KOPT-K1 (cell line): ENCODE results near the gene TFEB.
"Not testable (repeated sequence)": the region's sequence is repeated elsewhere in the genome, so short reads cannot be mapped to it uniquely, and the experiment has no call there.

Experiments
- H3K27ac ChIP-seq: fragments of 200-600 bp; sonication (generic); 2 replicates; pipeline ENCODE4 v1.5.1; 2016; ENCODE audit warnings: antibody characterized with exemption, mild to moderate bottlenecking, low read depth, low read length; ENCODE audit not compliant: poor library complexity, severe bottlenecking
- H3K36me3 ChIP-seq: fragments of 200-600 bp; sonication (generic); 2 replicates; pipeline ENCODE4 v1.5.1; 2017; ENCODE audit warnings: antibody characterized with exemption, mild to moderate bottlenecking, low read length, moderate library complexity; ENCODE audit not compliant: insufficient read depth
- H3K9me3 ChIP-seq: fragments of 200-600 bp; sonication (generic); 2 replicates; pipeline ENCODE4 v1.5.1; 2017; ENCODE audit warnings: antibody characterized with exemption, low read length, mild to moderate bottlenecking; ENCODE audit not compliant: insufficient read depth, poor library complexity, severe bottlenecking

TFEB gene

GRCh38 chr6:41770381-41771057, 35.1 kb upstream of the TFEB start:
- H3K36me3 ChIP-seq: peaks cover 41% of the 10 kb centered on the region; the same call in 1 of the 2 replicates

DNA sequence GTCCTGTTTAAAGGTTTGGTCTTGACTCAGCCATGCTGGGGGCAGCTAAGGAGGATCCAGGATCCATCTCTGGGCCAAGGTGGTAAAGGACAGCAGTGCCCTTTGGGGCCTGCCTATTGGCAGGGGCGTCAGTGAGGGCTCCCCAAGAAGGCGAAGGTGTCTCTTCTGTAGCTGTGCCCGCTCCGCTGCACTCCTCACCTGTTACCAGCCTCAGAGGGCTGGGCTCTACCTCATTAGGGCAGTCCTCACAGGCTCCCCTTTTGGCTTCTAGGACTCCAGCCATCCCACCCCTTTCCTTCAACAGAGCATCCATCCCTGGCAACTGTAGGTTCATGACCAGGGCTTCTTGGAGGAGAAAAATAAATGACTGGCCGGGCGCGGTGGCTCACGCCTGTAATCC, 34.0 kb upstream of the TFEB start:
- Histone ChIP-seq H3K27ac (peak overlapping the region; percentile 51), H3K36me3 (peaks cover 30% of the 10 kb centered on the region; the same call in 1 of the 2 replicates), H3K9me3 (no peaks in the 10 kb centered on the region)

More at GRCh38 chr6:41770381-41771057, 35.1 kb upstream of the TFEB start:
- no peak overlapping the region for H3K27ac ChIP-seq
- no peaks in the 10 kb centered on the region for H3K9me3 ChIP-seq

DNA sequence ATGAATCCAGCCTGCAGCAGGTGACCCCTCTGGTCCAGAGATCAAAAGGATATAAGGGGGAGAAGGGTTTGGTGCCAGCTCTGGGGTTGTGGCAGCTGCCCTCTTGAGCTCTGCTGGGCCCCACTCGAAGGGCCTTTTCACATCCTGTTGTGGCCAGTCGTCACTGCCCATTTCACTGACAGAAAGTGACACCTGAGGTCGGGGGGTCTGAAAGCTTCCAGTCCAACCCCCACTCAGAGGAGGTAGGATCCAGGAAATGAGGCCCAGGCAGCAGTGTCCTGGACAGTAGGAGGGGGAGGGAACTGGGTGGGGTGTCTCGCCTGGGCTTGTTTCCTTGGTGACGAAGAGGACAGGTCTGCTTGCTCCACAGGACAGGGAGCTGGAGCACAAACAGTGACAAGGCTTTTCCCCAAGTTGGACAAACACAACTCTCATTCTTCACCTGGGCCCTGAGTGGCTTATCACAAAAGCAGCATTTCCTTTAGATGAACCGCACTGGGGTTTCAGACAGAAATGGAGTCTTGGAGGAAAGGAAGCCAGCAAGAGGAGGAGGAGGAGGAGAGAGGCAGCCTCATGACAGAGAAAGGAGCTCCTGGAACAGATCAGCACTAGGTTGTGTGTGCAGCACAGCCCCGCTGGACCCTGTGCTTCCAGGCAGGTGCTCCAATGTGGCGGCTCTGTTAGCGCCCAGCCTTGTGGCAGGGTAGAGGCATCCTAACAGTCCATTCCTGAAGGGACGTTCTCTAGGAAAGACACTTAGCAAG, 33.3 kb upstream of the TFEB start:
- no peaks in the 10 kb centered on the region for H3K9me3 ChIP-seq
- peak overlapping the region; percentile 51 for H3K27ac ChIP-seq
- H3K36me3 ChIP-seq: peaks cover 27% of the 10 kb centered on the region; the same call in 1 of the 2 replicates

GRCh38 chr6:41767112-41767833, 31.9 kb upstream of the TFEB start:
- H3K27ac ChIP-seq: no peak overlapping the region
- peaks cover 21% of the 10 kb centered on the region; the same call in 1 of the 2 replicates for H3K36me3 ChIP-seq
- no peaks in the 10 kb centered on the region for H3K9me3 ChIP-seq

- not testable (repeated sequence) for H3K9me3 ChIP-seq, H3K27ac ChIP-seq, H3K36me3 ChIP-seq
These were observed 30.7 kb upstream of the TFEB start for GRCh38 chr6:41766043-41766664.

DNA sequence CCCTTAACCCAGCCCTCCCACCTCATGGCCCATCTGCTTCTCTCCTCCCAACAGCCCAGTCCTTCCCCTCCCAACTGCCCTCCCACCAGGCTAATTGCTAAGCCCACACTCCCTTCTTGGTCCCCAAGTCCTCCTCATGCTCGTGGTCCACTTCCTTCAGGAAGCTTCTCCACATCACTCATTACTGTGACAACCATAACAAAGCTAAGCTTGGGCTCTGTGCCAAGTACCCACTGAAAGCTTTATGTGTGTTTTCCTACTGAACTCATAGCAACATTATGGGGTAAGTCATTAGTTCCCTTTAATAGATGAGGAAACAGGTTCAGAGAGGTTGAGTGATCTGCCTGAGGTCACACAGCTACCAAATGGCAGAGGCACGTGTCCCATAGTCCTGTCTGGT, 28.1 kb upstream of the TFEB start:
- H3K27ac ChIP-seq: no peak overlapping the region
- H3K9me3 ChIP-seq: no peaks in the 10 kb centered on the region
- H3K36me3 ChIP-seq: no peaks in the 10 kb centered on the region

DNA sequence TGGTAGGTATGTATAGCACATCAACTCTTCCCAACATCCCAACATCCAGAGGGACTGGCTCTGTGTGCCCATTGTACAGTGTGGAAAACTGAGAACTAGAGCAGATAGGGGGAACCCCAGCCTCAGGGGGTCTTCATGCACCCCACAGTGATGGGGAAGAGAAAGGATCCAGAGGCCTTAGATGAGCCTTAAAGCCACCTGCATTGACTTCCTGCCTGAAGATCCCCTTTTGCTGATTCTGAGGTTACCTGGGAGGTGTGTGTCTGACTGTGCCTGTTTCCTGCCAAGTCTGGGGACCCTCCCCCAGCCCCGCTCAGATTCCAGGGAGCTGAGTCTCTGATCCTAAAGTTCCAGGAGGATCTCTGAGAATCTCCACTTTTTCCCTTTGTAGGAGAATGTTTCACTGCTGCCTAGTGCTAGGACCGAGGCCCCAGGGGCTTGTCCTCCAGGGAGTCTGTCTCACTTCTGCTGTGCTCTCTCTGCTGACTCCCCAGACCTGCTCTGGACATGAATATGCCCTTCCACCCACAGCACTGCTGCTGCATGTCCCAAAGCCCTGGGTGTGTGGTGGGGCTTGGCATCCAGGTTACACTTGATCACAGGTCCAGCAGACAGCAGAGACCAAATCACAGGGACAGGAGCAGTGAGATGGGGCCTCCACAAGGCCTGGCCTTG, 24.6 kb upstream of the TFEB start:
- Histone ChIP-seq H3K9me3 (no peaks in the 10 kb centered on the region), H3K27ac (no peak overlapping the region), H3K36me3 (no peaks in the 10 kb centered on the region)

DNA sequence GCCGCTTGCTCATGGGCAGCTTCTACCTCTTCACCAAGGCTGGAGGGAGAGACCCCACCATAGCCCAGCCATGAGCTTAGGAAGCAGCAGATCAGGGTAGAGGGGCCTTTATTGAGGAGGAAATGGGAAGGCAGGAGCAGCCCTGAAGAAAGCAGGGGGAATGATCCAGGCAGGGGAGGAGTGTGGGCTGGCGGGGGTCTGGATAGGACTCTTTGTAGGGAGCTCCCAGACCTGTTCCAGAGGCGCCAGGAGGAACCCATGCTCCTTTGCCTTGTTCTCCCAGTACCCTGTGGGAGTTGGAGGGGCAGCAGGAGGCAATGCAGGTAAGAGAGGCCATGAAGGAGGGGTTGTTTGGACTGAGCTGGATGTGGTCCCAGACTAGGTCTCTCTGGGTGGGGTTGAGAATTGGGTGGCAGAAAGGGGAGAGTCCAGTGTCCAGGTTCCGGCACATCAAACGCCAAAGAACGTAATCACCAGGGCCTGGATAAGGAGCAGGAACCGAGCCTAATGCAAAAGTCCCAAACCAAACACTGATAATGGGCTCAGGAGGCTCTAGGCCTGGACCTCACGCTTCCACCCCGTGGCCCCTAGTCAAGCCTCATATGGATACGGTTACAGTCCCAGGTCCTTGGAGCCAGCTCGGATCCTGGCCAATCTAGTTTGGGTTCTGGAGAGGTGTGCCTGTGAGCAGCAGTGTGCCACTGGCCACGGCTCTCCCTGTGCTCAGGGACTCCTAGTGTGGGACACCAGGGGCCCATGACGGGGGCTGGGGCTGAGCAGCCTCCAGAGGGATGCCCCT, 23.9 kb upstream of the TFEB start:
- no peak overlapping the region for H3K27ac ChIP-seq
- no peaks in the 10 kb centered on the region for H3K36me3 ChIP-seq
- H3K9me3 ChIP-seq: no peaks in the 10 kb centered on the region

DNA sequence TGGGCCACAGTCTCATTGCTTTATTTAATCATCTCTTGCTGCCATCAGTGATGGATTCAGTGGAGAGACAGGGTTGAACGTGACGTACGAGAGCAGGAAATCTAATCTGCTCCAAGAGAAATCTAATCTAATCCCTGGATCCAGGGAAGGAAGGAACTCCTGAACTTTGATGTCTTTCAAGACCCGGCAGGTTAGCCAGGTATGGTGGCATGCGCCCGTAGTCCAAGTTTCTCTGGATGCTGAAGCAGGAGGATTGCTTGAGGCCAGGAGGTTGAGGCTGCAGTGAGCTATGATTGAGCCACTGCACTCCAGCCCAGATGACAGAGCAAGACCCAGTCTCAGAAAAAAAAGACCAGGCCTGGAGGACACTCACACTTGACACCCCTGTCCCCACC, 23.2 kb upstream of the TFEB start:
- no peak overlapping the region for H3K27ac ChIP-seq
- H3K9me3 ChIP-seq: no peaks in the 10 kb centered on the region
- H3K36me3 ChIP-seq: no peaks in the 10 kb centered on the region

DNA sequence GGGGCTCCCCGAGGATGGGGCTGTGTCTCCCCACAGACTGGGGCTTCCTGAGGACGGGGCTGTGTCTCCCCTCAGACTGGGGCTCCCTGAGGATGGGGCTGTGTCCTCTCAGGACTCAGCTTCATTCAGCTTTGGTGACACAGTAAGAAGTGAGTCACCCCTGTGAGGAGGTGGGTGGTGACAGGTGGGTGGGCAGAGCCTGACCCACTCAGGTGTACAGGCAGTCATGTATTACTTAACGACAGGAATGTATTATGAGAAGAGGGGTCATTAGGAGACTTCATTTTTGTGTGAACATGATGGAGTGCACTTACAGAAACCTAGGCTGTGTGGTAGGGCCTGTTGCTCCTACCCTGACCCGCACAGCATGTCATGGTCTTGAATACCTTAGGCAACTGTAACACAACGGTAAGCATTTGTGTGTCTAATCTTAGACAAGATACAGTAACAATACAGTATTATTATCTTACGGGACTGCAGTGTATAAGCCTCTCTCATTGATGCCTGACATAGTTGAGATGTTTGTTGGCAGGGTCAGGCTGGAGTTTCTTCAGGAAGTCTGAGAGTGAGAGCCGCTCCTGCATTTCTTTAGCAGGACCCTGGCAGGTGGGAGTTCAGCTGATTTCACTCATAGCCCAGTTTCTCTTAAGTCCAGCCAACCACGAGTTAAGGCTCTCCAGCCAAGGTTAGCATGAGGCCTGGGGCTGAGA, 22.7 kb upstream of the TFEB start:
- no peak overlapping the region for H3K27ac ChIP-seq
- H3K36me3 ChIP-seq: no peaks in the 10 kb centered on the region
- H3K9me3 ChIP-seq: no peaks in the 10 kb centered on the region

DNA sequence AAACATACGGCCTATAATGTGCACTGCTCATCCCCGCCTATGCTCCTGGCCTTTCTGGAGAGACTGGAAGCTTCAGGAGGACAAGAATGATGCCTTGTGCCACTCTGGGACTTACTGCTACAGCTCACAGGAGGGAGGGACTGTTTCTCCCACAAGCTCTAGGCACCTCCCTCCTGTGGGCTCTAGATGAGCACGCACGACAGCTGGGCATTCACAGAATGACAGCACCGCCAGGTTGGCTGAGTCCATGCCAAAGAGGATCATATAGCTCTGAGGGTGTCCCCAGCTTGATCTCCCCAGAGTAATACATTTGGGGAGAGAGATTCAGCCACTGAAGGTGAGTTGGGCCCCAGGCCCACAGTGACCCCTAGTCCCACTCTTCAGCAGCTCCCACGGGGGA, 21.9 kb upstream of the TFEB start:
- Histone ChIP-seq H3K27ac (no peak overlapping the region), H3K9me3 (no peaks in the 10 kb centered on the region), H3K36me3 (no peaks in the 10 kb centered on the region)

GRCh38 chr6:41756354-41756753, 20.9 kb upstream of the TFEB start:
- Histone ChIP-seq H3K36me3 (no peaks in the 10 kb centered on the region), H3K27ac (no peak overlapping the region)

GRCh38 chr6:41755895-41756294, 20.5 kb upstream of the TFEB start:
- Histone ChIP-seq H3K9me3 (no peaks in the 10 kb centered on the region), H3K27ac (no peak overlapping the region), H3K36me3 (no peaks in the 10 kb centered on the region)

More at GRCh38 chr6:41756354-41756753, 20.9 kb upstream of the TFEB start:
- no peaks in the 10 kb centered on the region for H3K9me3 ChIP-seq
